Right kidney (tissue), 1 donor: ENCODE data around the gene ARHGEF10L.
"Not testable (repeated sequence)": the region's sequence is repeated elsewhere in the genome, so short reads cannot be mapped to it uniquely, and the experiment has no call there.

ENCODE experiments used
- DNase-seq: peaks from one replicate; pipeline ENCODE4 v3.0.0-alpha.2; 2016

Gene ARHGEF10L

DNA sequence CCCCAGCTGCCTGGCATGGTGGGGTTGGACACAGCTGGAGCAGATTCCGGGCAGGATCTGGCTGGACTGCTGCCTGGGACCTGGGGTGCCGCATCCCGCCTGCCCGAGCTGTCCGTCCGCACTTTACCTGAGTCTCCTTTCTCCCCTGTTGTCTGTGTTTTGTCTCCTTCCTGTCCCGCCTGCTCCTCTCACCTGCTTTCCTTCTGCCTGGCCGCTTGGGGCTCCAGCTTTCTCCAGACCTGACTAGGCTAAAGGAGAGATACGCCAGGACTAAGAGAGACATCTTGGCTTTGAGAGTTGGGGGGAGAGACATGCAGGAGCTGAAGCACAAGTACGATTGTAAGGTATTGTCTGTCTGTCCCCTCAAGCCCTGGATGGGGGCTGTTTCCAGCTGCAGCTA, 73.3 kb downstream of the ARHGEF10L start:
- DNase-seq: no peak

DNA sequence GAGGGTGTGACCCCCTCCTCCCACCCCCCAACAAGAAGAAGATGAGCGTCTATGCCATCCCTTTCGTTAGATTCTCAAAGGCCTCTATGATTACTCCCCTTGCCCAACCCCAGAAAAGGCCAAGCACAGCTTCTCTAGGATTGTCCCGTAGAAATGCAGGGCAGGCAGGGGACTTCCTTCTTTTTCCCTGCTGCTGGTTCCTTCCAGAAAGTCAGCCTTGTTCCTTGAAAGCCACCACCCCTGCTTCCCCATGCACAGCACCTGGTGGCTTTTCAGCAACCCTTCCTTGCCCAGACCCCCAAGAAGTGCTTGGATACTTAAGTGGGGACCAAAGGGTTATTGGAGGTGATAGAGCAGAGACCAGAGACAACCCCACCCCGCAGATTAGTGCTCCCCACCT, 75.1 kb downstream of the ARHGEF10L start:
- DNase-seq: no peak

DNA sequence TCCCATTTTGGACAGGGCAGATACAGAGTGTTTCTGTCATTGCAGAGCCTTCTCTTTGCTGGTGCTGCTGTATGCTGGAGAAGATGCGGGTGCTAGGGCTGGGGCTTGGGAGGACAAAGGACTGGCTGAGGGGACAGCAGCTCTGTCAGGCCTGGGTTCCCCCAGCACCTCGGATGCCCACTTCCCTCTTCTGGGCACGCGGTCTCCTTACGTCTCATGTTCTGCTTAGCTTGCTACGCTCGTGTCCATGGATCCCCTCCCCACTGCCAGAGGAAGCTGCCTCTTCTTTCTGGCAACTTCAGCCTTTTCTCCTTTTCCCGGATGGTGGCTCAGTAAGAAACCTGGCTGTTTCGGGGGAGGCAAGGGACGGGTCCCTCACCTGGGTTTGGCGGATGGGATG, 75.7 kb downstream of the ARHGEF10L start:
- no peak for DNase-seq

DNA sequence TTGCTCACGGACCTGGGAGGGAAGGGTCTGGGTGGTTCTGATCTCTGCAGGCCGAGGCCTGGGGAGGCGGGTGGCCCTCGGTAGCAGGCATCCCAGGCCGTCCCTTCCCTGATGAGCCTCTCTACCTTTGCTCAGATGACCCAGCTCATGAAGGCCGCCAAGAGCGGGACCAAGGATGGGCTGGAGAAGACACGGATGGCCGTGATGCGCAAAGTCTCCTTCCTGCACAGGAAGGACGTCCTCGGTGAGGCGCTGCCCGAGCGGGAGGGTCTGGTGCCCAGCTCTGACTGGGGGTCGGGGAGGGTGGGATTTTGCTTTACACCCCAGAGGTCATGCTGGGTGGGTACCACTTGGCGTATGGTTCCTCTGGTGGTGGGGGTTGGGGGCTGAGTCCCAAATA, 76.5 kb downstream of the ARHGEF10L start:
- no peak for DNase-seq

DNA sequence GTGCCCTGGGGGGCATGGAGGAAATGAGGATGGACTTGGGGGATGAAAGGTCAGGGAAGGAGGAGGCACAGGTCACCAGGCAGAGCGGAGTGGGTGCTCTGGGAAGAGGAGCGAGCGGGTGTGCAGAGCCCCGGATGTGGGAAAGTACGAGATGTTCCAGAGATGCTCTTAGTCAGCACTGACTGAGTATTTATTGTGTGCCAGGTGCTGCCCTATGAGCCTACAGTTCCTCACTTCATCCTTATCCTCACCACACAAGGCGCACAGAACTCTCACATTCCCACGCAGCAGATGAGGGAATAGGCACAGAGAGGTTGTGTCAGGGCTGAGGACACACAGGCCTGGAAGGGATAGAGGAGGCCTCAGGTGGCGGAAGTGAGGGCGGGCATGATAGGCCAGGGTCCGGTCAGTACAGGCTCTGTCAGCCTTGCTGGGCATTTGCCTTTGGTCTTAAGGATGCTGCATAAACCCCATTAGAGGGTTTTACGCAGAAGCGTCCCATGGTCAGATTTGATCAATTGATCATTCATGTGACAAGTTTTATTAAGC, 77.3 kb downstream of the ARHGEF10L start:
- DNase-seq: no peak

DNA sequence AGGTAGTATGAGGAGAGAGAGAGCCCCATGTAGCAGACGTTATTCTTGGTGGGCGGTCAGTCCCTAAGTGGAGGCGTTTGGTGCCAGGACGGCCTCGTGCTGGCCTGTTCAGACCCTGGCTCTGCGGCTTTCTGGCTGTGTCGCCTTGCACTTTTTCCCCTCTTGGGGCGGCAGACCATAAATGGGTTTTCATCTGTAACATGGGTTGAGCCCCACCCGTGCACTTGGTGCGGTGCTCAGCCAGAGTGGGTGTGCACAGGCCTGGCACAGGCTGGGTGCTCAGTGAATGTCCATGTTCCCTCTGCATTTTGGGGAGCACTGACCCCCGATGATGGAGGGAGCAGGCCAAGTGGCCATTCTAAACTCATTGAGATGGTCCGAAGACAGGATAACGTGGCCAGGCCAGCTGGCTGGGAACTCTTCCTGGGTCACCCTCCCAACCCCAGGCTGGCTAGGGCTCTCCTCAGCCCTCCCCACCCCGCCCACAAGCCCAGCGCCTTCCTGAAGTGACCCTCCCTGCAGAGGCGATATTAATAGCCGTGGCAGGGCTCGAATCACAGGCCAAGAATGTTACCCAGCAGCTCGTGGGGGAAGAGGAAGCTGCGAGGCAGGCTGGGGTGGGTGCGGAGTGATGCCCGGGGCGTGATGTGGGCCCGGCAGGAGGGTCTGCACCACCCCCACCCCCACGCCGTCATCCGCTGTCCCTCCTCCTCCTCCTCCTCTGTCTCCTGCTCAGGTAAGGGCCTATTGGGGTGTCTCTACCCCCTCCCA, 78.5 kb downstream of the ARHGEF10L start:
- no peak for DNase-seq

DNA sequence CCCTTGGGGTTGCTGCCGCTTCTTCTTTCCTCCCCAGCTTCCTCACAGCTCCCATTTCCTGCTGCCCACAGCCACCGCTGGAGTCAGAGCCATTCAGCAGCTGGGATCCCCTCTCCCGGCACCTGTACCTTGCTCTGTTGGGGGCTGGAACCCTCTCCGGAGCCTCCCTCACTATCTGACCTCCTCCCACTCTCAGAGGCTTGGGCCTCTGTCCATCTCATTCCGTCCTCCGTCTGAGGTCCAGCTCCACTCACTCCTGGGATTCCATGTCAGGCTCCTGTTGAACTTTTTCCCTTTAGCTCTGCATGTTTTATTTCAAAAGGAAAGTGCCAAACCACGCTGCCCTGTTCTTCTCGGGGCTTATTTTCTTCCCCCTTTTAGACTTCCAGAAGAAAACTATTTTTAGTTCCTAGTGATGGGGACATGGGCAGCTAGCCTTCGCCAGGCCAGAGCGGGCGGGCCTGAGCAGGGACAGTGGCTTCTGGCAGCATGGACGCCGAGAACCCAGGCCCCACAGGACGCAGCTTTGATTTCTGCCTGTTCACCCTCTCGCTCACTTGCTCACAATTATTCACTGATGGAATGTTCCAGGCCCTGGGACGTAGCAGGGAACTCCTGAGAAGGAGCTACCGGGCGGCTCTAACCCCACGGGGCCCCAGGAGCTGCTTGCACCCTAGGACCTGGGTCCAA, 79.2 kb downstream of the ARHGEF10L start:
- no peak for DNase-seq

DNA sequence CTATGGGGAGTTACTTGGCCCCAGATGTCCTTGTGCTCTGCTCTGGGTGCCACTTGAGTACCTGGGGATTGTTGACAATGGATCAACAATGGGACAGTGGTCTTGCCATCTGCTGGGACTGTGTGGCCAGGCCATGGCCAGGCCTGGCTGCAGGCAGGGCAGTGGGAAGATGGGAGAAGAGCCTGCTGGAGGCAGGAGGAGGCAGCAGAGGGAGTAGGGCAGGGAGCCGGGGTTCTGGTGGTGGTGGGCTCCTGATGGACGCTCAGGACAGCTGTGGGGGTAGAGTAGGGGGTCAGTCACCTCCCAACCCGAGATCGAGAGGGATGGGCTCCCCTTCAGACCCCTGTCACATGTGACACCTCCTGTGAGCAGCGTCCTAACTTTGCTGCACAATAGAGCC, 81.0 kb downstream of the ARHGEF10L start:
- no peak for DNase-seq

DNA sequence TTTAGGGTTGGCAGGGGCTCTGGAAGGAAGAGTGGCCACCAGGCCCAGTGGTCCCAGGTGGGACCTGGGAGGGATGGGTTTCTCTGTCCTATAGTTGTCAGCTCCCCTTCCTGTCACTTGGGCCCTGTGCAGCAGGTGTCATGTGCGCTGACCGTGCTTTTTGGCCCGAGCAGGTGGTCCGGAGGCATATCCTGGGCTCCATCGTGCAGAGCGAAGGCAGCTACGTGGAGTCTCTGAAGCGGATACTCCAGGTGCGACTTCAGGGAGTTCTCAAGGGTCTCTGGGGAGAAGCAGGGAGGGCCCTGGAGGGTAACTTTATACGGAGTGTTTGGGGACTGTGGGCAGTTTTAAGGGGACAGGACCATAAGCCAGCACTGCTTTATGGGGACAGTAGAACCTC, 82.2 kb downstream of the ARHGEF10L start:
- no peak for DNase-seq

DNA sequence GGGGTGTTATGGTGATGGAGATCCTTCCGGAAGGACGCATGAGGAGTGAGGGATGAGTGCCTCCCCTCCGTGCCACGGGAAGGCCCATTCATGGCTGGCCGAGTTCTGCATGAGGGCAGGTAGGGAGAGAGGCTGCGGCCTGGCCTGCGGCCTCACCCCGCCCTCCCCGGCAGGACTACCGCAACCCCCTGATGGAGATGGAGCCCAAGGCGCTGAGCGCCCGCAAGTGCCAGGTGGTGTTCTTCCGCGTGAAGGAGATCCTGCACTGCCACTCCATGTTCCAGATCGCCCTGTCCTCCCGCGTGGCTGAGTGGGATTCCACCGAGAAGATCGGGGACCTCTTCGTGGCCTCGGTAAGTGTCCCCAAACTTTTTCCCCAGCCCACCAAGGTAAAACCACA, 83.3 kb downstream of the ARHGEF10L start:
- DNase-seq: no peak

DNA sequence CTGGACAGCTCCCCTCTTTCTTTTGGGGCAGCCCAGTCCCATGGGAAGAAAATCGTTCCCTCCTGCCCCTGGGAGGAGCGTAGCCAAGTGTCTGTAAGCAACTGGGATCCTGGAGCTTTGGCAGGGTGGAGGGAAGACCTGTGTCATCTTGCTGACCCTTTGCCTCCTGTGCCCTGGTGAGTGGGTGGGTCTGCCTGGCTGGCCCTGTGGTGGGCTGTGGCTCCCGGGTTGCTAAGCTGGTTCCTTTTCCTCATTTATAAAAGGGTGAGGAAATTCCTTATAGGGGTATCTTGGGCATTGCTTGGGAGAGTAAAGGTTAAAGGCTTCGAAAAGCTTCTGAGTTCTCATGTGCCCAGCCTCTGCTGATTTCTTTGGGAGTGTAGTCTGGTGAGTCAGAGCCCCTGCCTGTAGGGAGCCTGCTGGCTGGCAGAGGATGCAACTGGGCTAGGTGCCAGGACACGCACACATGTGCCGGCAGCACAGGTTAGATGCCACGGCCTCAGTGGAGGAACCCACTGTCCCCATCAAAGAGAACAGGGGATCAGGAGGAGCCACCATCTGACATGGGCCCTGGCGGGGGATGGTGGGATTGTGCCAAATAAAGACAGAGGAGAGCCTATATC, 85.2 kb downstream of the ARHGEF10L start:
- DNase-seq: no peak

DNA sequence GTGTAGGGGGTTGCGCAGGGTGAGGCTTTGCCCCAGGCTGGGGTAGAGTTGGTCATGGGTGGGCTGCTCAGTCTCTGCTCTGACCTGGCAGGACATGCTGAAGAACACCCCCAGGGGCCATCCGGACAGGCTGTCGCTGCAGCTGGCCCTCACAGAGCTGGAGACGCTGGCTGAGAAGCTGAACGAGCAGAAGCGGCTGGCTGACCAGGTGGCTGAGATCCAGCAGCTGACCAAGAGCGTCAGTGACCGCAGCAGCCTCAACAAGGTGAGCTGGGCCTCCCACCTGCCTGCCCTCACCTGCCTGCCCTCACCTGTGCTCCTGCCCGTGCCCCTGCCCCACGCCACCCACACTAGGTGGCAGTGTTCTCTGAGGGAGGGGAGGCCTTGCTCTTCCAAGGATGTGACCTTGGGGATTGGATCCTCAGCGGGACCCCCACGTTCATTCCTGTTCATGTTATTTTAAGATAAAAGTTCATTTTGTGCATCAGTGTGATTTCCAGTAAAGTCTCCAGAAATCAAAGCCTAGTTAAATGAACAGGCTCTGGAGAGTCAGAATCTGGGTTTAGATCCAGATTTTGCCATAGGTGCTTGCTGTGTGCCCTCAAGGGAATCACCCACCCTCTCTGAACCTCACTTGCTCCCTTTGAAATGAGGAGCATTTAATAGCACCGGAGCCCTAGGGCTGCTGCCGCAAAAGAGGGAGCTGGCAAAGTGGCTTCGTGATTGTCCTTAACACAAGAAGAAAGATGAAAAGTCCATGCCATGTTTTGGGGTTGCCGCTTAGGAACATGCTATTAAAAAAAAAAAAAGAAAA, 87.9 kb downstream of the ARHGEF10L start:
- DNase-seq: no peak

DNA sequence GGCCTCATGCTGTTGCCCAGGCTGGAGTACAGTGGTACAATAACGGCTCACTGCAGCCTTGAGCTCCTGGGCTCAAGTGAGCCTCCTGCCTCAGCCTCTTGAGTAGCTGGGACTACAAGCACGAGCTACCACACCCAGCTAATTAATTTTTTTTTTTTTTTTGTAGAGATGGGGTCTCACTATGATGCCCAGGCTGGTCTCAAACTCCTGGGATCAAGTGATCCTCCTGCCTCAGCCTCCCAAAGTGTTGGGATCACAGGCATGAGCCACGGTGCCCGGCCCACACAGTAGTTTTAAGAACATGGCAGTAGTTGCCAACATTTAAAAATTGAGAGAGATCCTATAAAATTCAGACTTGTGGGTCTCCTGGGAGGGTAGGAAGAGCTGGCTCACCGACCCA, 89.5 kb downstream of the ARHGEF10L start:
- not testable (repeated sequence) for DNase-seq

DNA sequence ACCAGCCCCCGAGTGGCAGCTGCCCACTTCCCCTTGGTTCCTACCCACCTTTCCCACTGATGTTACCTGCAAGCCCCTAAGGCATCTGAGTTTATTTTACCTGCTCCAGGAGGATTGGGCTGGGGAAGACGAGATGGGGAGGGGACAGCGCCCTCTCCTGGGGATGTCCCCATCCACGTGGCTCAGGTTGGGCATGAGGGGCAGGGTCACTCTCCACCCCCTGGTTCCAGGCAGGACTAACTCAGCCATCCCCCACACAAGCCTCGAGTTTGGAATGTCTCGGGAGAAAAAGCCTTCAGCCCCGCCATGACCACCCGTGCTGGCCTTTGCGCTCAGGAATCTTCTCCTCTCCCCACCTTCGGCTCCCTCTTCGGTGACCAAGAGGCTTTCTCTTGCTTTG, 90.0 kb downstream of the ARHGEF10L start:
- DNase-seq: no peak

DNA sequence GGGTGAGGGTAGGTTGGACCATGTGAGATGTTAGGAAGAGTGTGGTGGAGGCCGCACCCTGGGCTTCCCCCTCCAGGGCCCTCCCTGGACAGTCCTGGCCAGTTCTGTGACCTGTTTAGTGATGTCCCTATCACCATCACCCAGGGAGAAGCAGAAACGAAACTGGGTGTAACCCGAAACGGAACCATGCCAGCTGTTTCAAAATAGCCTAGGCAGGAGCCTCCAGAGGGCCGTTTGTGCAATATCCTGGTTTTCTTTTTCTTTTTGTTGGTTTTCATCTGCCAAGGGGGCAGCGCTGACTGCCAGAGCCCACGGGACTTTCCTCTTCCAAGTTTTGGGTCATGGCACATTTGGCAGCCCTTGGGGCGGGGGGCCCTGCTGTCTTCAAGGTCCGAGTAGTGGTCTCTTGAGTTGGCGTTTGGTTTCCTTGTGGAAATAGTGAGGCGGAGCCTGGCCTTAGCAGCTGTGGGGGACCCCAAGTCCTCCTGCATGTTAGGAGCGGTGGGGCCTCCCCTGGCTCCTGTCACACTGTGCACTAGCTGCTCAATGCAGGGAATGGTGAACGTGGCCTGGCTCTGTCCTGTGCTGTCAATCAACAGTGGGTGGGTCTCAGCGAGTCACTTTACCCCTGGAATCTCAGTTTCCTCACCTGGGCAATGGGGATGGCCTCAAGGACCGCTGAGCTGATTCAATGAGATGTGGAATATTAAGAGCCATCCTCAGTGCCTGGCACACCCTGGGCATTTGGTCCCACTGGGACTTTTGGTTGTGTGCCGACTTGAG, 90.7 kb downstream of the ARHGEF10L start:
- no peak for DNase-seq

DNA sequence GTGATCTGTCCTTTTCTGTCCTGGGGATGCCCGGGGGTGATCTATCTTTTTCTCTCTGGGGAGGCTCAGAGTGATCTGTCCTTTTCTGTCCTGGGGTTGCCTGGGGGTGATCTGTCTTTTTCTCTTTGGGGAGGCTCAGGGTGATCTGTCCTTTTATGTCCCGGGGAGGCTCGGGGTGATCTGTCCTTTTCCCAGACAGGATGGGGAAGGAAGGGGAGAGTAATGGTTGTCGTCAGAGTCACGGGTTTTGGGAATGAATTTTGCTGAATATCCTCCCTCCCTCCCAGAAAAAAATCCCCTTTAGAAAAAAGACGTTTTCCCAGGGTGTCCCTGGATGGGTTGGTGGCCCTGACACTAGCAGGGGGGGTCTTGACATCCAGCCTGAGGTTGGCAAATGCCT, 91.5 kb downstream of the ARHGEF10L start:
- no peak for DNase-seq

DNA sequence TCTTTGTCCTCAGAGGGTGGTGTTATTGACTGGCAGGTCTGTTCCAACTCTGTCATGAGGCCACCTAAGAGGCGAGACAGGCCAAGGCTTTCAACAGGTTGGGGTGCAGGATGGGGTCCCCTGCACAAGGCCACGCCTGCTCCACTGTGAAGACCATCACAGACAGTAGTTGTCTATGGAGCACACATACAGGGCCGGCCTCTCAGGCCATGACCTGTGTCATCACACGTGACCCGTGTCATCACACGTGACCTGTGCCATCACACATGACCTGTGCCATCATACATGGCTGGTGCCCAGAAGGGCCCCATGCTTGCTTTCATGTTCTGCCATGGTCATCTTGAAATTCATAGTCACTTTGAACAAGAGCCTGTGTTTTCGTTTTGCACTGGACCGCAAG, 91.9 kb downstream of the ARHGEF10L start:
- DNase-seq: no peak

DNA sequence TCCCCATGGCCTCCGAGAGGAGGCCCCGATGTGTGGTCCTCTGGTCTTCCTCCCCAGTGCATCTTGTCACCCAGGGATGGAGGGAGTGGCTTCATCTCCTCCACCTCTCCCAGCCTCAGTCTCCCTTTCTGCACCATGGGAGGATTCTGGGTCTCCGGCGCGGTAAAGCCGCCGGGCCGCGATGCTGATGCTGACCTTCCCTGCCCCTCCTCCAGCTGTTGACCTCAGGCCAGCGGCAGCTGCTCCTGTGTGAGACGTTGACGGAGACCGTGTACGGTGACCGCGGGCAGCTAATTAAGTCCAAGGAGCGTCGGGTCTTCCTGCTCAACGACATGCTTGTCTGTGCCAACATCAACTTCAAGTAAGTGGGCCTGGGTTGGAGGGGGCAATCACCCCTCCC, 92.6 kb downstream of the ARHGEF10L start:
- no peak for DNase-seq

DNA sequence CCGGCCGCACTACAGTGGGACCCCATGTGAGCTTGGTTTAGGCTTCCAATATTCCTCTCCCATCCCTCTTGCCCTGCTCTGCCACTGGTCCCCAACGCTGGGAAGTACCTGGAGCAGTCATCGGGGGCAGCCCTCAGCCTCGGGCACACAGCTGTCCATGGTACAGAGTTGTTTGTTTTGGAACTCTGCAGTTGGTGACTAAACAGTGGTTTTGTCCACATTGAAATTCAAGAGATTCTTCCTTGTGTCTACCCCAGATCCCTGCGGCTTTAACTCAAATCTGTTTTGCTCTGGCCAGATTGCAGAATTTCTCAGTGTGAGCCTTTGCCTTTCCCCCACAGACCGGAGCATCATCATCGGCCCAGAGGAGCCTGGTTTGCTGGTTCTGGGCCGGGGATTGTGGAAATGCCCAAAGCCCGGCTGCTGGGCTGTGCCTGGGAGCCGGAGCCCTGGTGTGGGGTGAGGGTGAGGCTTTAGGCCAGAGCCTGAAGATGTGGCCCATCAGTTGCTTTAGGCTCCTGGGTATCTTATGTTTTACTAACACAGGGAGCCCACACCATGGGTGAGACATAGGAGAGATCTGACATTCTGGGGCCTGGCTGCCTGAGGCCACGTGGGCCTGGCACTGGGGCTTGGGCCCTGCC, 93.2 kb downstream of the ARHGEF10L start:
- DNase-seq: no peak

DNA sequence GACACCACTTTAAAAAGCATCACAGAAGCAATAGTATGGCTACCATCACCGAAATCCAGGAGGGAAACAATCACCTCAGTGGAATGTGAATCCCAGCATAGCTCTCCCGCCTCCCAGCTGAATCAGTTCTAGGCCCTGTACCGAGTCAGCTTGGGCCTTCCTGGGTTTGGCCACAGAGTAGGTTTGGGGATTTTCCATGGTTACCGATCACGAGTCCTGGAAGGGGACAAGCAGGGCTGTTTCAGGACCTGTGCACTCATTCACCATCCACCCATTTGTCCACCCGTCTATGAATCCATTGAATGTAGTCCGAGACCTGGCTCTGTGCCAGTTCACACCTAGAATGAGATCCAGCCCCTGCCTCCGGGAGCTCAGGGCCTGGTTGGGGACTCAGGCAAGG, 94.2 kb downstream of the ARHGEF10L start:
- DNase-seq: no peak

DNA sequence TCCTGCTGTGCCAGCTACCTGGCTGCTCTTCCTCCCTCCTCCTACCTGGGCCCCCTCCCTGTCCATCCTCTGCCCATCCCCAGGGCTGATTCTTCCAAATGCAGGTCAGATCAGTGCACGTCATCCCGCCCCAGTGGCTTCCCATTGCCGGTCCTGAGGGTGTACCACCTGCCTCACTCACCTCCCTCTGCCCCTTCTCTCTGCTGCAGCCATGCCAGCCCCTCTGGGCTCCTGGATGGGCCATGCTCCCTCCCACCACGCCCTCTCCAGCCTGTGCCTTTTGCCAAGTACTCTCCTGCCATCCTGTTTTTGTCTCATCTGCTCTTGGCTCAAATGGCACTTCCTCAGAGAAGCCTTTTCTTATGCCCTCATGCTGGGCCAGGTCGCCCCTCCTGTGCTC, 95.8 kb downstream of the ARHGEF10L start:
- DNase-seq: no peak
